NCI-H82 treated with DMSO at 0.1 percent for 48 hours (cell line): Measurements from ENCODE around the gene IGSF9B.
"Not testable (repeated sequence)": the region's sequence is repeated elsewhere in the genome, so short reads cannot be mapped to it uniquely, and the experiment has no call there.

Source experiments
- DNase-seq: peaks from one replicate; lab custom pipeline; 2025; ENCODE audit not compliant: unreplicated experiment; lab: John Stamatoyannopoulos, UW

IGSF9B gene

GRCh38 chr11:133956650-133957633 is at the start of gene IGSF9B:
Gene IGSF9B, minus strand, starts transcription at chr11:133956968. Its CDS starts 214 bp downstream, at chr11:133956754.
- peak; percentile 43 for DNase-seq

- no peak for DNase-seq
These were observed 47.9 kb upstream of the IGSF9B start for GRCh38 chr11:134004496-134005172.

GRCh38 chr11:134003792-134004495 is 47.2 kb upstream of the IGSF9B start:
- no peak for DNase-seq

- not testable (repeated sequence) for DNase-seq
These were observed 46.1 kb upstream of the IGSF9B start for GRCh38 chr11:134002819-134003218.

GRCh38 chr11:134002338-134002737 is 45.6 kb upstream of the IGSF9B start:
- not testable (repeated sequence) for DNase-seq

GRCh38 chr11:134001596-134001995 is 44.8 kb upstream of the IGSF9B start:
- no peak for DNase-seq

GRCh38 chr11:134001088-134001487 is 44.3 kb upstream of the IGSF9B start:
- DNase-seq = peak; percentile 64

- DNase-seq = no peak
These were observed 42.6 kb upstream of the IGSF9B start for GRCh38 chr11:133999355-133999754.

GRCh38 chr11:133997554-133997953 is 40.8 kb upstream of the IGSF9B start:
- no peak for DNase-seq

GRCh38 chr11:133996671-133997070 is 39.9 kb upstream of the IGSF9B start:
- DNase-seq = no peak

GRCh38 chr11:133995066-133995465 is 38.3 kb upstream of the IGSF9B start:
- DNase-seq = no peak

GRCh38 chr11:133993921-133994320 is 37.2 kb upstream of the IGSF9B start:
- no peak for DNase-seq

- no peak for DNase-seq
These were observed 36.3 kb upstream of the IGSF9B start for GRCh38 chr11:133993107-133993506.

GRCh38 chr11:133992121-133992520 is 35.4 kb upstream of the IGSF9B start:
- no peak for DNase-seq

GRCh38 chr11:133991101-133991500 is 34.3 kb upstream of the IGSF9B start:
- DNase-seq = no peak

- DNase-seq = no peak
These were observed 33.7 kb upstream of the IGSF9B start for GRCh38 chr11:133990501-133990900.

- DNase-seq = no peak
These were observed 32.1 kb upstream of the IGSF9B start for GRCh38 chr11:133988686-133989410.

GRCh38 chr11:133987171-133987570 is 30.4 kb upstream of the IGSF9B start:
- no peak for DNase-seq

- DNase-seq = no peak
These were observed 29.5 kb upstream of the IGSF9B start for GRCh38 chr11:133985981-133986944.

- DNase-seq = no peak
These were observed 28.1 kb upstream of the IGSF9B start for GRCh38 chr11:133984828-133985227.
